ENCODE measurements around the gene SPRYD4.

DNA sequence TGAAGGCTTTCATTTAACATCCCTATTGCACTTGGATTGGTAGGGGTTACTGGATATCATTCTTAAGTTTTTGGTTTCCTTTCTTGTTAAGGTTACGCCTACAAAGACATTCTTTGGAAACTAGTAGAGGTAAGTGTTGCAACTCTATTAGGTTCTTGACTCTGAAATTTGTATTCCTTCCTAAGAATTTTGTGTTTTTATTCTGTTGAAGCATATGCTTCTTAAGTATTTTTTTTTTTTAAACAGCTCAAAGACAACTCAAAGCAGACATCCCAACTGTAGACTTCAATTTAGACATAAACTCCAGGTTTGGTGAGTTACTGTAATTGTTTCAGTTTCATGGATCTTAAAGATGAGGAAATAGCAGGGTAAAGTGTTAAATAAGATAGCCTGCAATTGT lies 52.1 kb downstream of the SPRYD4 start:
- TF ChIP-seq EZH2 (IDR thresholded peaks at IDR 0.05; ENCODE audit: borderline replicate concordance, low read depth, low read length) (no peak), IRF2 (CRISPR knock-in tag; IDR thresholded peaks at IDR 0.05) (no peak), ZFP30 (CRISPR knock-in tag; IDR thresholded peaks at IDR 0.05; ENCODE audit: borderline replicate concordance) (no peak), MNT (conservative IDR thresholded peaks at IDR 0.05) (no peak), TEAD4 (IDR thresholded peaks at IDR 0.05; ENCODE audit: low read length) (no peak), TEAD4 (CRISPR knock-in tag; IDR thresholded peaks at IDR 0.05; ENCODE audit: borderline replicate concordance) (no peak), NFRKB (IDR thresholded peaks at IDR 0.05; ENCODE audit: low read depth) (no peak), CTCF (IDR thresholded peaks at IDR 0.05 in 2 of 3, conservative IDR thresholded peaks at IDR 0.05 in 1 of 3; ENCODE audit: insufficient read depth in 2 of 3, low read depth in 1 of 3, low read length in 3 of 3) (no peak), COPS2 (conservative IDR thresholded peaks at IDR 0.05) (no peak), POLR2A (conservative IDR thresholded peaks at IDR 0.05) (no peak), MLX (CRISPR knock-in tag; conservative IDR thresholded peaks at IDR 0.05) (no peak), ZNF121 (CRISPR knock-in tag; conservative IDR thresholded peaks at IDR 0.05) (no peak), ZNF518B (CRISPR knock-in tag; IDR thresholded peaks at IDR 0.05) (no peak)

All from K562 (cell line).